ENCODE data around the gene SYNDIG1.

SYNDIG1 gene

GRCh38 chr20:24664266-24664986 lies 195.0 kb downstream of the SYNDIG1 start:
- no peak for DNase-seq

GRCh38 chr20:24665196-24665595 lies 195.8 kb downstream of the SYNDIG1 start:
- no peak for DNase-seq

- DNase-seq = no peak
Measured at GRCh38 chr20:24665741-24666191, 196.3 kb downstream of the SYNDIG1 start.

- no peak for DNase-seq
Measured at GRCh38 chr20:24667689-24668383, 198.4 kb downstream of the SYNDIG1 start.

- DNase-seq = no peak
Measured at GRCh38 chr20:24668384-24668702, 198.9 kb downstream of the SYNDIG1 start.

- DNase-seq = no peak
Measured at GRCh38 chr20:24668791-24669190, 199.4 kb downstream of the SYNDIG1 start.

- no peak for DNase-seq
Measured at GRCh38 chr20:24669701-24670100, 200.3 kb downstream of the SYNDIG1 start.

GRCh38 chr20:24670341-24670872 lies 201.0 kb downstream of the SYNDIG1 start:
- DNase-seq = no peak

- DNase-seq = no peak
Measured at GRCh38 chr20:24670981-24671380, 201.6 kb downstream of the SYNDIG1 start.

- no peak for DNase-seq
Measured at GRCh38 chr20:24672181-24672880, 202.9 kb downstream of the SYNDIG1 start.

- no peak for DNase-seq
Measured at GRCh38 chr20:24672886-24673677, 203.7 kb downstream of the SYNDIG1 start.

- DNase-seq = no peak
Measured at GRCh38 chr20:24673678-24674570, 204.5 kb downstream of the SYNDIG1 start.

- no peak for DNase-seq
Measured at GRCh38 chr20:24674921-24675605, 205.6 kb downstream of the SYNDIG1 start.

- DNase-seq = no peak
Measured at GRCh38 chr20:24675651-24676352, 206.4 kb downstream of the SYNDIG1 start.

- no peak for DNase-seq
Measured at GRCh38 chr20:24676353-24676977, 207.0 kb downstream of the SYNDIG1 start.

- no peak for DNase-seq
Measured at GRCh38 chr20:24676978-24677370, 207.5 kb downstream of the SYNDIG1 start.

GRCh38 chr20:24677626-24678315 lies 208.3 kb downstream of the SYNDIG1 start:
- no peak for DNase-seq

GRCh38 chr20:24678351-24679106 lies 209.1 kb downstream of the SYNDIG1 start:
- no peak for DNase-seq
